ENCODE data around the gene ANKRD17.

ANKRD17 gene

GRCh38 chr4:73055241-73055897 is 203.2 kb downstream of the ANKRD17 start:
- no peak for DNase-seq (ENCODE audit: low read depth)

- no peak for DNase-seq (ENCODE audit: low read depth)
Observed at GRCh38 chr4:73053974-73054480, 204.6 kb downstream of the ANKRD17 start.

DNA sequence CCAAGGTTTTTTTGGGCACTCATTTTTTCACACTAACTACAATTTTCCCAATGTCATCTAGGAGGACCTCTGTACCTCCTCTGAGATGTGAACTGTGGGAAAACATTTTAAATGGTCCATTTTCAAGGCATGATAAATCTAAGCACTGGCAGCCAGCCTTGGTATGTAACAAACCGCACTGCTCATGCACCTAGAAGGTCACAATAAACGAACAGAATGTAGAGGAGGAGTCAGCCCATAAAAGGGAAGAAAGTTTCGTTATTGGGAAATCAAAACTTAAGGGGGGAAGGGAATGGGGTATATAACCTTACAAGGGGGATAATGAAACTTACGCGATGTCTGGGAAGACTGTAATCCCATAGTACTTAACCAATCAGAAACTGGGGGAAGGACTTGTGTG is 205.5 kb downstream of the ANKRD17 start:
- DNase-seq (ENCODE audit: low read depth), result no peak

DNA sequence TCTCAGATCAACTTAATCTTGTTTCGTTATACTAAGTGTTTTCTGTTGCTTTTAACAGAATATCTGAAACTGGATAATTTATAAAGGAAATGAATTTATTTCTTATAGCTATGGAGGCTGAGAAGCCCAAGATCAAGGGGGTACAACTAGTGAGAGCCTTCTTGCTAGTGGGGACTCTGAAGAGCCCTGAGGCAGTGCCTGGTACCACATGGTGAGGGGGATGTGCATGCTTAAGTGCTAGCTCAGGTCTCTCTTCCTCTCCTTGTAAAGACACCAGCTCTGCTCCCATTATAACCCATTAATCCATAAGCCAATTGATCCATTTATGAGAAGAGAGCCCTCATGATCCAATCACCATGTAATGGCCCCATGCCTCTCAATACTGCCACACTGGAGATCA is 207.0 kb downstream of the ANKRD17 start:
- no peak for DNase-seq (ENCODE audit: low read depth)

- DNase-seq (ENCODE audit: low read depth), result no peak
Observed at GRCh38 chr4:73045879-73046278, 212.7 kb downstream of the ANKRD17 start.

DNA sequence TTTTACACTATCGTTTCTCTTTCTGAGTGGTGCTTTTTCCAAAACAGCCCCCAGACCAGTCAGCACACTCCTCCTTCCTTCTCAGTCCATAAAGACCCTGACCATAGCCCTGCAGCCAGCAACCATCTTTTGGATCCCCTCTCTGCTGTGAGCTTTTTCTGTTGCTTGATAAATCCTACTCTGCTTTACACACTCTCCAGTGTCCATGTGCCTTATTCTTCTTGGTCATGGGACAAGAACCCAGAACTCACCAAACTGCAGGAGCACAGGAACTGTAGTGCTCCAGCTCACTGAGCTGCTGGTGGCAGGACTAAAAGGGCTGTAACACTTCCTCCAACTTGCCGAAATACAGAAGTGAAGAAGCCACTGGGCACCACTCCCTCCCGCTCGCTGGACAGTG is 221.5 kb downstream of the ANKRD17 start:
- no peak for DNase-seq (ENCODE audit: low read depth)

GRCh38 chr4:73036123-73036522 is 222.5 kb downstream of the ANKRD17 start:
- DNase-seq (ENCODE audit: low read depth), result no peak

- no peak for DNase-seq (ENCODE audit: low read depth)
Observed at GRCh38 chr4:73034896-73035295, 223.7 kb downstream of the ANKRD17 start.

- DNase-seq (ENCODE audit: low read depth), result no peak
Observed at GRCh38 chr4:73028621-73029020, 230.0 kb downstream of the ANKRD17 start.
